ENCODE data around the gene YEATS2. TPM values are rescaled to one million over a fixed set of nuclear protein-coding genes. Genes with fewer than 3 reads are reported as not detected.

YEATS2 gene
- polyA plus RNA-seq, 1 donor from 2014 or later, result 46.2 TPM

GRCh38 chr3:183718012-183718411 lies 20.4 kb downstream of the YEATS2 start:
- H3K36me3 ChIP-seq (ENCODE audit: insufficient read depth, low read length), result peaks cover 8% of the 10 kb centered on the region

GRCh38 chr3:183725387-183725786 lies 27.8 kb downstream of the YEATS2 start:
- TF ChIP-seq REST (IDR thresholded peaks at IDR 0.05; ENCODE audit: borderline replicate concordance) (no peak), EP300 (conservative IDR thresholded peaks at IDR 0.05; ENCODE audit: poor library complexity, severe bottlenecking) (no peak), TAF1 (IDR thresholded peaks at IDR 0.05; ENCODE audit: low read depth) (no peak), SMC3 (conservative IDR thresholded peaks at IDR 0.05; ENCODE audit: poor library complexity) (no peak), MXI1 (conservative IDR thresholded peaks at IDR 0.05; ENCODE audit: poor library complexity, severe bottlenecking) (no peak), POLR2AphosphoS5 (IDR thresholded peaks at IDR 0.05) (no peak), CTCF (IDR thresholded peaks at IDR 0.05; ENCODE audit: poor library complexity, severe bottlenecking) (no peak)
- Histone ChIP-seq H3K36me3 (ENCODE audit: insufficient read depth, low read length) (peaks cover 14% of the 10 kb centered on the region), H3K9me2 (ENCODE audit: insufficient read depth, low read length) (no peaks in the 10 kb centered on the region), H3K9ac (ENCODE audit: low read length) (no peak overlapping the region), H2AFZ (ENCODE audit: low read depth, low read length) (no peak overlapping the region), H3K27ac (ENCODE audit: low read length) (no peak overlapping the region), H4K20me1 (ENCODE audit: insufficient read depth) (no peaks in the 10 kb centered on the region), H3K9me3 (ENCODE audit: low read length) (no peaks in the 10 kb centered on the region), H3K4me2 (ENCODE audit: low read length) (no peak overlapping the region), H3K4me3 (ENCODE audit: low read length) (no peak overlapping the region), H3K79me2 (replicated peaks; ENCODE audit: insufficient read depth, low read length) (no peaks in the 10 kb centered on the region), H3F3A (ENCODE audit: insufficient read depth, low read length, poor library complexity, severe bottlenecking) (no peaks in the 10 kb centered on the region), H3K27me3 (ENCODE audit: insufficient read depth, low read depth, low read length) (no peaks in the 10 kb centered on the region)

More at GRCh38 chr3:183718012-183718411, 20.4 kb downstream of the YEATS2 start:
- Histone ChIP-seq H3F3A (ENCODE audit: insufficient read depth, low read length, poor library complexity, severe bottlenecking) (no peaks in the 10 kb centered on the region), H3K27ac (ENCODE audit: low read length) (no peak overlapping the region), H3K4me2 (ENCODE audit: low read length) (no peak overlapping the region), H3K79me2 (replicated peaks; ENCODE audit: insufficient read depth, low read length) (peaks cover 12% of the 10 kb centered on the region), H2AFZ (ENCODE audit: low read depth, low read length) (no peak overlapping the region), H3K9me2 (ENCODE audit: insufficient read depth, low read length) (no peaks in the 10 kb centered on the region), H3K9me3 (ENCODE audit: low read length) (no peaks in the 10 kb centered on the region), H4K20me1 (ENCODE audit: insufficient read depth) (no peaks in the 10 kb centered on the region), H3K9ac (ENCODE audit: low read length) (no peak overlapping the region), H3K4me3 (ENCODE audit: low read length) (no peak overlapping the region), H3K27me3 (ENCODE audit: insufficient read depth, low read depth, low read length) (no peaks in the 10 kb centered on the region)
- TF ChIP-seq RAD21 (conservative IDR thresholded peaks at IDR 0.05) (no peak), EP300 (conservative IDR thresholded peaks at IDR 0.05; ENCODE audit: poor library complexity, severe bottlenecking) (no peak), CTCF (IDR thresholded peaks at IDR 0.05; ENCODE audit: poor library complexity, severe bottlenecking) (no peak), TAF1 (IDR thresholded peaks at IDR 0.05; ENCODE audit: low read depth) (no peak), REST (IDR thresholded peaks at IDR 0.05; ENCODE audit: borderline replicate concordance) (no peak), MXI1 (conservative IDR thresholded peaks at IDR 0.05; ENCODE audit: poor library complexity, severe bottlenecking) (no peak), POLR2AphosphoS5 (IDR thresholded peaks at IDR 0.05) (no peak), EZH2 (IDR thresholded peaks at IDR 0.05; ENCODE audit: borderline replicate concordance, insufficient read depth, low read length, poor library complexity, severe bottlenecking) (no peak), SMC3 (conservative IDR thresholded peaks at IDR 0.05; ENCODE audit: poor library complexity) (no peak)
